GM18526 (cell line): ENCODE results near the gene ERCC6L2.

Experiments
- POLR2A ChIP-seq: IDR thresholded peaks from 3 replicates; pipeline ENCODE4 v1.6.1; 2011; ENCODE audit not compliant: insufficient read length; ENCODE audit errors: extremely low read depth

ERCC6L2 gene

DNA sequence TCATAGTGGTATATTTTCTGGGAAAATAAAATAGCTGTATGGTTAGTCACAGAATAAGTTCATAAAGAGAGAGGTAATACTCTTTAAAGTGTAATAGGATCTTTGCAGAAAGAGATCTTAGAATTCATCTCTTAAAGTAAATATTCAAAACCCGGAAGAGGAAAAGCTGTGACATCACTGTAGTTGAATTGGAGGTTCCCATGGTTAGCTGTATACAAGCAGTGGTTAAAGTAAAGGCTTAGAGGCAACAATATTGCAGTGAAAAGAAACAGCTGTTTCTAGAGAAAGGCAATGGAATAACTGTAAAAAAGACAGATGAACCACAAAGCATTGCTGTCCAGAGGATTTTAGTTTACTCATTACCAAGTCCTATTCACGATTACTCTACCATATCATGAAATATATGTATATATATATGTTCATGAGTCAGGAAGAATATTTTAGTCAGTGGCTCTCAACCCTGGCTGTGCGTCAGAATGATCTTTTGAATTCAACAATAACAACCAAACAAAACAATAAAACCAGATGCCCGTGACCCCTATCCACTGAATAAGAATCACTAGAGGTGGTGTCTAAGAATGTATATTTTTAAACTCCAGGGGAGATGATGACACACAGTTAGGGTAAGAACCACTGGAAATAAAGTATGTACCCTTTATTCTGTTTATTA lies 4.7 kb downstream of the ERCC6L2 start:
- no peak for TF ChIP-seq POLR2A

DNA sequence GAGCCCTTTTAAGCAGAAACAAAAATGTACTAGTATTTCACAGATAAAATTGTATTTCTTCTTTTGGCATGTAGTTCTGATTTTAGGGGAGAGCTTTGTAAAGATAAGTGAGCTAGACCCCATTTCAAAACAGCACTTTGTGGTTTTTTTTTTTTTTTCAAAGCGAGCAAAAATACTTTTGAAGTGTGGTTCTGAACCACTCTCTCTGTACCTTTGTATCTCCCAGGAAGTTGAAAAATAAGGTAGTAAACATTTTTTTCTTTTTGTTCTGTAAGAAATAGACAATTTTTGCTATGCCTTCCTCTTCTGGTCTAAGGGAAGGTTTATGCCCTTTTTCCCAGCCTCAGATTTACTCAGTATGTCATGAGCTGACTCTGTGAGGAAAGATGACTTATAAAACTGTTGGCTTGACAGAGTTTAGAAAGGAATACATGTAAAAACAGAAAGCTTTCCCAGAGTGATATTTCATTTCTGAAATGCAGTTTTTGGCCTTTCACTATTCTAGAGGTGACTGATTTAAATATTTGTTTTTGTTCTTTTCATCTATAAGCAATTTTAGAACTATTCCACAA lies 12.5 kb downstream of the ERCC6L2 start:
- TF ChIP-seq POLR2A, result no peak

DNA sequence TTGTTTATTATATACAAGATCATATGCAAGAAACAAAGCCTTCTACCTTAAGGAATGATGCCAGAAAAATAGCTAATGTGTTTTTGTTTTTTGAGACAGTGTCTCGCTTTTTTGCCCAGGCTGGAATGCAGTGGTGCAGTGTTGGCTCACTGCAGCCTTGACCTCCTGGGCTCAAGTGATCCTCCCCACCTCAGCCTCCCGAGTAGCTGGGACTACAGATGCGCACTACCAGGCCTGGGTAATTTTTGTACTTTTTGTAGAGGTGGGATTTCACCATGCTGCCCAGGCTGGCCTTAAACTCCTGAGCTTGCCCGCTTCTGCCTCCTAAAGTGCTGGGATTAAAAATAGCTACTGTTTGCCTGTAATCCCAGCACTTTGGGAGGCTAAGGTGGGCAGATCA lies 15.1 kb downstream of the ERCC6L2 start:
- TF ChIP-seq POLR2A, result no peak

DNA sequence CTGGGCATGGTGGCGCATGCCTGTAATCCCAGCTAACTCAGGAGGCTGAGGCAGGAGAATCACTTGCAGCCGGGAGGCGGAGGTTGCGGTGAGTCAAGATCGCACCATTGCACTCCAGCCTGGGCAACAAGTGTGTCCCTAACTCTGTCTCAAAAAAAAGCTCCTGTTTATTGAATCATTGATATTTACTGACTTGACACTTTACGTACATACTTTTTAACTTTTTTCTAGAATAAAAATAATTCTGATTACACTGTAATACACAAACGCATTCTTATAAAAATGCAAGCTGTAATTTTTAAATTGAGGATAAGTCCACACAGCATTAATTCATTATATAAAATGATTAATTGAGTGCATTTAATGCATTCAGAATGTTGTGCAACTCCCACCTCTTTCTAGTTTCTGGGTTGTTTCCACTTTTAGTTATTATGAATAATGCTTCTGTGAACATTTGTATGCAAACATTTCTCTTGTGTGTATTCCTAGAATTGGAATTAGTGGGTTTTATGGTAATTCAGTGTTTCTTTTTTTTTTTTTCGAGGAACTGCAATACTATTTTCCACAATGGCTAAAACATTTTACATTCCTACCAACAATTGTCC lies 15.7 kb downstream of the ERCC6L2 start:
- no peak for TF ChIP-seq POLR2A

DNA sequence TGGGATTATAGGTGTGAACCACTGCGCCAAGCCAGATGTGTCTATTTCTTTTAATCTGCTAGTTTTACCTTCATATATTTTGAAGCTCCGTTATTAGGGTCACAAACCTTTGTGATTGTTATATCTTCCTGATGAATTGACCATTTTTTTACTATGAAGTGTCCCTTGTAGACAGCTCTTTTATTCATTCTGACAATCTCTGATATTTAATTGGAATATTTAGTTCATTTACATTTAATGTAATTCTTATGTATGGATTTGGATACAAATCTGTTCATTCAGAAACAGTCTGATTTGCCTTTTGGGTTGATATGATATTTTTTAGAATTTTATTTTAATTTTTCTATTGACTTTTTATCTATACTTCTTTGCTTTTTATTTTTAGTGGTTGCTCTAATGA lies 17.2 kb downstream of the ERCC6L2 start:
- no peak for TF ChIP-seq POLR2A

DNA sequence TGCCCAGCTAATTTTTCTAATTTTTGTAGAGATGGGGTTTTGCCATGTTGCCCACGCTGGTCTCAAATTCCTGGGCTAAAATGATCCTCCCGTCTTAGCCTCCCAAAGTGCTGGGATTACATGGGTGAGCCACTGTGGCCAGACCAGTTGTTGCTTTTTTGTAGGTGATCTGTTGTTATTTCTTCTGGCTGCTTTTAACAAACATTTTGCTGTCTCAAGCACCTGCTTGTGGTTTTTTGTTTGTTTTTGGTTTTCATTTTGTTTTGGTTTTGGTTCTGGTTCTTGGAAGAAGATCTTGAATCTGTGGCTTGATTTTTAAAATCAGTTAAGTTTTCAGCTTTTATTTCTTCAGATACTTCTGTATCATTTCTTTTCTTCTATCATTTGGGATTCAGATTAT lies 21.1 kb downstream of the ERCC6L2 start:
- no peak for TF ChIP-seq POLR2A

DNA sequence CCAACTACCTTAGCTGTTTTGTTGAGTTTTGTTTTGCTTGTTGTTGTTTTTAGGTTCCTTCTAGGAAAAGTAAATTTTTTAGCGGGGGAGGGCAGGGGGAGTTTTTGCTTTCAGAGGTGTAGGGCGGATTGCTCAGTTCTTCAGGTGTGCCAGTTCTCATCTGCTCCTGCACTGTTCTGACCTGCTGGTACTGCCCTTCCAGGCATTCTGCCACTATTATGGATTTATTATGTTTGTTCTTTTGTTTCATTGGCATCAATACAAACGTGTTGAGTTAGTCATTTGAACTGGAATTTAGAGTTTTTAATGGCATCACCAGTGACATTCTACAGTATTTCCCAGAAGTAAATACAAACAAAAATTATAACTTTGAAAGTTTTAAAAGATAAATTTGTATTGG lies 26.0 kb downstream of the ERCC6L2 start:
- no peak for TF ChIP-seq POLR2A

DNA sequence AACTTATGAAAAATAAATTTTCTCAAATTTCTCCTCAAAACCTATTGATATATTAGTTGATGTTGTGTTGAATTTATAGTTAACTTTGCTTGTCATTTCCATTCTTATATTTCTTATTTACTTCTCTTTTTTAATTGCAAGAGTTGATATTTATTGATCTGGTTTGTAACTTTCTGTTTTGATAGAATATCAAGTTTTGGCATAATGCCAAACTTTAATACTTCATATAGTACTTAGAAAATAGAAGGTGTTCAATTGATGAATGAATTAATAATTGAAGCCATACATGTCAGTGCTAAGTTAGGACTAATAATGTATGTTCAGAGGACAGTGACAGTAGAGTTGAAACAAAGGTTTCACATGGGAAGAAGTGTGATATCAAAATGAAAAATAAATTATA lies 27.9 kb downstream of the ERCC6L2 start:
- no peak for TF ChIP-seq POLR2A

DNA sequence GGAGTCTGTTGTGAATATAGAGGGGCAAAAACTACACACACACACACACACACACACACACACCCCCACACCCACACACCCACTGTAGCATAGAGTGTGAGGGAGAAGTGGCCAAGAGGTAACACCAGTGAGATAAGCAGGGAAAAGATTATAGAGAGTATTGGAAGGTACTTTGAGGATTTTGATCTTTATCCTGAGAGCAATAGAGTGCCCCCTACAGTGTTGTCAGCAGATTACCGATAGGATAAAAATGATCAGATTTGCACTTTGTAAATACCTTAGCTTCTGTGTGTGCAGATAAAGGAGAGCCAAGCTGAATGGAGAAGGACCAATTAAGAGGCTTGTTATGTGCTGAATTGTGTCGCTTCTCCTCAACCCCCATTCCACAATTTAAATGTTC lies 32.3 kb downstream of the ERCC6L2 start:
- no peak for TF ChIP-seq POLR2A

DNA sequence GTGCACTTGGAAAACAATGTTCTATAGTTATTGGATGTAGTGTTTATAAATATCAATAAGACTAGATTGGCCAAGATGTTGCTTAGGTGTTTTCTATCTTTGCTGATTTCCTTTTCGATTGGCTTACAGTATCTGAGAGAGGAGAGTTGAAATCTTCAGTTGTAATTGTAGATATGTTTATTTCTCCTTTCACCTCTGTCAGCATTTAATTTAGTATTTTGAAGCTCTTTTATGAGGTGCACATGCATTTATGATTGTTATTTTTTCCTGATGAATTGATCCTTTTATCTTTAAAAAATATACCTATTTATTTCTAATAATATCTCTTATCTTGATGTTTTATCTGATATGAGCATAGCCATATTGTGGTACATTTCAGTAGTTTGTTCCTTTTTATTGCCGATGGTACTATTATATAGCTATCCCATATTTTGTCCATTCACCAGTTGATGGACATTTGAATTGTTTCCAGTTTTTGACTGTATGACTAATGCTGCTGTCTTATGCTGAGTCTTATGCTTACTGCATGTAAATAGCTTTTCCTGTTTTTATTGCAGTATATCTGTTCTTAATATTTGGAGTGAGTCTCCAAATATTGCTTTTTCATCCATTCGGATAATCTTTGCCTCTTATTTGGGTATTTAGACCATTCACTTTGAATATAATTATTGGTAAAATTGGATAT lies 34.7 kb downstream of the ERCC6L2 start:
- no peak for TF ChIP-seq POLR2A

DNA sequence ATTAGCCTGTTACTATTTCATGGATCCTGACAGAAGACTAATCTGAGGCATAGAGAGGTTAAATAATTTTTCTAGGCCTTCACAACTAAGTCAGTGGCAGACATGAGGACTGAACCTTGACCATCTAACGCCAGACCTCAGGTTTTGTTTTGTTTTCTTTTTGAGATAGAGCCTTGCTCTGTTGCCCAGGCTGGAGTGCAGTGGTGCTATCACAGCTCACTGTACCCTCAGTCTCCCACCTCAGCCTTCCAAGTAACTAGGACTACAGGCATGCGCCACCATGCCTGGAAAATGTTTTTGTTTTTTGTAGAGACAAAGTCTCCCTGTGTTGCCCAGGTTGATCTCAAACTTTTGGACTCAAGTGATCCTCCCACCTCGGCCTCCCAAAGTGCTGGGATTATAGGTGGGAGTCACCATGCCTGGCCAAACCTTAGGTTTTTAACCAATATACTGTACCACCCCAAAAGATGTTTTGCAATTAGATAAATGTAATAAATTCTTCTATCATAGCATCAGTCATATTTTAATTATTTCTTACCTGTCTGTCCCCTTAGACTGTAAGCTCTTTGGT lies 35.4 kb downstream of the ERCC6L2 start:
- no peak for TF ChIP-seq POLR2A

DNA sequence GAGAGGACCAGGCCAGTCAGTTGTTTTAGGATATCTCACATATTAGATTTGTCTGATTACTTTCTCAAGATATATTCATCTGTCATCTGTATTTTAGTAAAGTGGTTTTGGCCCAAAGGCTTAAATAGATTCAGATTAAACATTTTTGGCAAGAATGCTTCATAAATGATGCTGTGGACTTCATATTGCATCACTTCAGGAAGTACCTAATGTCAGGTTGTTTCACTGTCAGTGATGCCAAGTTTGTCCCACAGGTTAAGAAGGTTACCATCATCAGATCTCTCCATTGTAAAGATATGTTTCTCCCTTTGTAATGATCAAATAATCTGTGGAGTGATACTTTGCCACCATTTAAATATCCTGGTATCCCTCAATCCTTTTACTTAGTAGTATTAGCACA lies 37.3 kb downstream of the ERCC6L2 start:
- TF ChIP-seq POLR2A, result no peak

DNA sequence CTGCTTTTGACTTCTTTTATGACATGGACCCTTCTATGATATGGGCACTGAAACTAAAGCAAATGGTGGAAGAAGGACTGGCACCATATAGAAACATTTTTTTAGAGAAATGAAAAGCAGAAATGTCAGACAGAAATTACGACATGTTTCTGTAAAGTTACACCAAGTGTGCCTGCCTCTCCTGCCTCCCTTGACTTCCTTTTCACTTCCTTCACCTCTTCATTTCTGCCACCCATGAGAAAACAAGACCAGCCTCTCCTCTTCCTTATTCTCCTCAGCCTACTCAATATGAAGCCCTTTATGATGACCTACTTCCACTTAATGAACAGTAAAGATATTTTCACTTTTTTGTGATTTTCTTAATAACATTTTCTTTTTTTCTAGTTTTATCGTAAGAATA lies 44.5 kb downstream of the ERCC6L2 start:
- no peak for TF ChIP-seq POLR2A

DNA sequence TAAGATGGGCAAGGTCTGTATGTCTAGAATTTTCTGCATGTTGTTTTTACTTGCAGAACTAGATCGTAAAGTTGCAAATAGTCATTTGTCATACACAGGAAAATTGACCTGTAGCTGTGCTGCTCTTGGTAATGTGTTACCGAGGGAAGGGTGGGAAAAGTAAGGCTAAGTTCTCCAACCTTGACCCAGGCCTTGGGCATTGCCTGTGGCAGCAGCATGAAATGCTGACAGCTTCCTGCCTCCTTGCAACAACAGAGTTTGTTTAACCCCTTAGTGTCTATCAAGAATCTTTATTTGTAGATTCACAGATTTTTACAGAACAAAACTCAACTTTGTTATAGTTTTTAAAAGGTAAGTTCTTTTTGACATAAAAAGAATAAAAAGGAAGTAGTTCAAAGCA lies 48.3 kb downstream of the ERCC6L2 start:
- no peak for TF ChIP-seq POLR2A

DNA sequence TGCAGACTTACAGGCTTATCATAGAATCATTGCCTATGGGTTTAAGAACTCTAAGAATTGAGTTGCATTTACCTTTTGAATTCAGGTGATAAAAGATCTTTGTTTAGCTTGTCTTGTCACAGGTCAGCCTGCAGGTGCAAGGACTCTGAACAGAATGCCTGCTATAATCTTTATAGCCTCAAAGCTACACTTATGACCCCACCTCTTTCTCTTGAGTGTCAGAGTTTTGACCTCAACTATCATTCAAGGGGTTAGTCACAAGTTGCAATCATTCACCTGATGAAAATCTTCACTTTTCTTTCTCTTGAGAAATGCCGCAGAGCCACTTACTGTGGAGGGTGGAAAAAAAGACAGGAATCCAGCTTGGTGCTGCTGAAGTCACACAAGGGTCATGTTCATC lies 49.5 kb downstream of the ERCC6L2 start:
- TF ChIP-seq POLR2A, result no peak
